GM12878 (cell line): ENCODE results near the gene GGNBP2. TPM values are rescaled to one million over a fixed set of nuclear protein-coding genes. Genes with fewer than 3 reads are reported as not detected.

Experiments used
- ATAC-seq: fragments of 200-7000 bp; cut with Tn5 transposase; 3 replicates; pipeline ENCODE4 v1.9.1; 2020; ENCODE audit warnings: mild to moderate bottlenecking, moderate library complexity
- BruUV-seq: library from RNA; stranded (reverse); fragments of 400-500 nt; replicated peaks from 2 replicates; lab custom pipeline; 2021; lab: Mats Ljungman, UMichigan
- CTCF ChIA-PET: fragments of 300-600 bp; sonication (Branson Sonifier 250); formaldehyde crosslinking; extraction: SDS; loops from one replicate; lab custom pipeline; 2021; ENCODE audit warnings: inconsistent platforms; lab: Yijun Ruan, JAX
- POLR2A ChIA-PET: fragments of 350-600 bp; formaldehyde crosslinking; extraction: SDS; loops from one replicate; lab custom pipeline; 2021; ENCODE audit warnings: inconsistent platforms; lab: Charles Lee
- RAD21 ChIA-PET: fragments of 300-600 bp; sonication (Branson Sonifier 250); formaldehyde crosslinking; loops from one replicate; lab custom pipeline; 2023; ENCODE audit warnings: antibody characterized with exemption; ENCODE audit not compliant: unreplicated experiment; lab: Charles Lee
- SMC1A ChIA-PET: fragments of 300-600 bp; sonication (Branson Sonifier 250); formaldehyde crosslinking; loops from one replicate; lab custom pipeline; 2023; ENCODE audit not compliant: unreplicated experiment, uncharacterized antibody; lab: Charles Lee
- DNase-seq: peaks from one replicate; pipeline ENCODE4 v3.0.0-alpha.2; 2011; ENCODE audit warnings: low read depth, low spot score
- FAIRE-seq: peaks from 3 replicates; lab custom pipeline; 2011; peaks lifted over from hg19 to GRCh38; lab: Jason Lieb, UNC
- H2AFZ ChIP-seq: 2 replicates; pipeline ENCODE4 v1.6.0; 2011; ENCODE audit warnings: low read depth, low read length, control low read depth; ENCODE audit not compliant: control insufficient read depth
- H3K27ac ChIP-seq: 2 replicates; pipeline ENCODE4 v1.5.1; 2011; ENCODE audit warnings: control low read depth; ENCODE audit not compliant: control insufficient read depth, insufficient read depth
- H3K27me3 ChIP-seq, 2 experiments: replicated peaks in 1 of 2; 2 replicates each; pipeline versions ENCODE4 v1.6.0 to v1.6.1; 2011; ENCODE audit warnings: low read length in 1 of 2; ENCODE audit not compliant: control insufficient read depth in 2 of 2, insufficient read depth in 2 of 2
- H3K36me3 ChIP-seq, 2 experiments: 2 replicates each; pipeline ENCODE4 v1.5.1; 2011; ENCODE audit warnings: low read length in 1 of 2; ENCODE audit not compliant: control insufficient read depth in 2 of 2, insufficient read depth in 2 of 2
- H3K4me1 ChIP-seq: 2 replicates; pipeline ENCODE4 v1.6.1; 2011; ENCODE audit warnings: mild to moderate bottlenecking, low read length, moderate library complexity, mixed read lengths; ENCODE audit not compliant: control insufficient read depth, insufficient read depth
- H3K4me2 ChIP-seq: 2 replicates; pipeline ENCODE4 v1.6.0; 2011; ENCODE audit warnings: control low read depth; ENCODE audit not compliant: control insufficient read depth, insufficient read depth
- H3K4me3 ChIP-seq: fragments of 200-600 bp; sonication (generic); 2 replicates; pipeline ENCODE4 v1.5.1; 2016
- H3K79me2 ChIP-seq: 2 replicates; pipeline ENCODE4 v1.6.0; 2011; ENCODE audit warnings: low read length; ENCODE audit not compliant: control insufficient read depth, insufficient read depth
- H3K9ac ChIP-seq: 2 replicates; pipeline ENCODE4 v1.8.0; 2011; ENCODE audit warnings: low read length, control low read depth, mixed read lengths; ENCODE audit not compliant: control insufficient read depth, insufficient read depth
- H3K9me3 ChIP-seq: replicated peaks from 3 replicates; pipeline ENCODE4 v1.5.1; 2011; ENCODE audit warnings: mild to moderate bottlenecking, low read length; ENCODE audit not compliant: control insufficient read depth, insufficient read depth
- H4K20me1 ChIP-seq: 2 replicates; pipeline ENCODE4 v1.6.0; 2011; ENCODE audit not compliant: control insufficient read depth, insufficient read depth
- BCLAF1 ChIP-seq: fragments of 450-650 bp; IDR thresholded peaks from 2 replicates; pipeline ENCODE4 v1.6.1; 2017; ENCODE audit warnings: antibody characterized with exemption, mild to moderate bottlenecking, moderate library complexity
- E2F8 ChIP-seq: fragments of 450-650 bp; IDR thresholded peaks from 2 replicates; pipeline ENCODE4 v1.6.1; 2018; ENCODE audit warnings: mild to moderate bottlenecking, low read depth, moderate library complexity; ENCODE audit not compliant: partially characterized antibody
- KAT2A ChIP-seq: conservative IDR thresholded peaks from 2 replicates; pipeline ENCODE4 v1.6.1; 2011; ENCODE audit warnings: low read depth, low read length; ENCODE audit not compliant: control insufficient read depth
- PBX3 ChIP-seq: IDR thresholded peaks from 2 replicates; pipeline ENCODE4 v1.6.1; 2011; ENCODE audit warnings: mild to moderate bottlenecking, low read depth, low read length, moderate library complexity; ENCODE audit not compliant: insufficient replicate concordance
- POLR2A ChIP-seq: IDR thresholded peaks from 2 replicates; pipeline ENCODE4 v1.6.1; 2011; ENCODE audit warnings: low read depth, mild to moderate bottlenecking, low read length
- SREBF2 ChIP-seq: IDR thresholded peaks from 2 replicates; pipeline ENCODE4 v1.6.1; 2012; ENCODE audit warnings: mild to moderate bottlenecking, low read length
- SUZ12 ChIP-seq: fragments of 200-600 bp; sonication (generic); IDR thresholded peaks from one replicate; pipeline ENCODE4 v1.6.1; 2018; ENCODE audit warnings: antibody characterized with exemption, mild to moderate bottlenecking; ENCODE audit not compliant: unreplicated experiment
- ZNF24 ChIP-seq: fragments of 450-650 bp; IDR thresholded peaks from 2 replicates; pipeline ENCODE4 v1.6.1; 2017; ENCODE audit warnings: antibody characterized with exemption, mild to moderate bottlenecking
- WGBS: methylation state at CpG from one replicate; pipeline ENCODE4 v1.1.6; 2016; ENCODE audit warnings: low lambda C conversion rate; ENCODE audit not compliant: insufficient replicate concordance, insufficient coverage; ENCODE audit errors: missing lambda C conversion rate; 5-methylcytosine and 5-hydroxymethylcytosine counted together
- in situ Hi-C: fragments of 300-500 bp; cut with MboI; formaldehyde crosslinking; loops from 9 replicates; pipeline ENCODE4 v1.14.3; 2018; ENCODE audit warnings: mixed read lengths
- intact Hi-C: fragments of 100-400 bp; cut with micrococcal nuclease; formaldehyde crosslinking; loops from one replicate; pipeline ENCODE4 v1.14.2; 2022; ENCODE audit not compliant: unreplicated experiment
- polyA plus RNA-seq, 11 experiments: library from polyadenylated mRNA; depleted of rRNA in 4 of 11; unstranded in 6 of 11; stranded (reverse) in 5 of 11; fragments of >200 nt; fragmentation: Nextera tagmentation in 4 of 11; fragmentation: Illumina TruSeq in 1 of 11; extraction: Ambion mirVana in 4 of 11; extraction: Trizol in 1 of 11; gene quantifications; 1 replicate in 1 of 11; 2 replicates in 10 of 11; pipeline versions ENCODE4 v1.2.1 to v1.2.3, GENCODE V29; 2011 to 2016; ENCODE audit warnings: inconsistent platforms in 2 of 11, missing spikeins in 2 of 11, low read depth in 1 of 11
- total RNA-seq, 4 experiments: library from RNA; depleted of rRNA in 3 of 4; stranded (reverse); fragments of >200 nt in 3 of 4; fragmentation: Illumina TruSeq in 1 of 4; extraction: Trizol in 1 of 4; gene quantifications; 2 replicates each; pipeline versions ENCODE4 v1.2.1 to v1.2.3, GENCODE V29; 2013 to 2021

Gene GGNBP2
- total and polyA plus RNA-seq, 10 of the 15 experiments (the other 5 are each of a cell fraction or from before 2014, with no cell fraction given) = 36.3 to 82.0 (median 50.0) TPM

GRCh38 chr17:36511216-36511615, 33.5 kb upstream of the GGNBP2 start:
- WGBS = 97% methylated on average over 6 of the region's 6 CpGs
- TF ChIP-seq SREBF2 = no peak
- TF ChIP-seq PBX3 = no peak
- TF ChIP-seq KAT2A = no peak
- TF ChIP-seq POLR2A = no peak
- no peak for TF ChIP-seq SUZ12
- TF ChIP-seq ZNF24 = no peak
- TF ChIP-seq BCLAF1 = no peak
- TF ChIP-seq E2F8 = no peak
- in situ Hi-C loops = no loop called here
- no peaks in the 10 kb centered on the region for H3K4me1 ChIP-seq
- H3K36me3 ChIP-seq = peaks cover 22% of the 10 kb centered on the region in 2 experiments; a peak in 3 of 4 replicates
- no peak for ATAC-seq
- H3K9ac ChIP-seq = no peak overlapping the region
- intact Hi-C loops = no loop called here
- no TSS peak for BruUV-seq
- no peaks in the 10 kb centered on the region for H4K20me1 ChIP-seq
- no peaks in the 10 kb centered on the region for H3K79me2 ChIP-seq
- no peak overlapping the region for H2AFZ ChIP-seq
- CTCF ChIA-PET = no interaction called here
- no peaks in the 10 kb centered on the region for H3K9me3 ChIP-seq
- RAD21 ChIA-PET = no interaction called here
- no peaks in the 10 kb centered on the region for H3K27me3 ChIP-seq
- no peak for DNase-seq
- no peak for FAIRE-seq
- no peak overlapping the region for H3K4me2 ChIP-seq
- SMC1A ChIA-PET = interaction anchor here (0.5 kb wide), 1 partner anchor 25 kb away, joined by 3 read pairs; no protein-coding TSS in a partner anchor
- H3K4me3 ChIP-seq = no peak overlapping the region
- POLR2A ChIA-PET = no interaction called here
- H3K27ac ChIP-seq = no peak overlapping the region
